GM12878 (cell line): ENCODE data around the gene AGXT.

ENCODE experiments used
- CEBPB ChIP-seq, 2 experiments: fragments of 150-350 bp in 1 of 2; IDR thresholded peaks; 2 replicates each; pipeline ENCODE4 v1.6.1; 2012 to 2014; ENCODE audit warnings: low read depth in 2 of 2, low read length in 2 of 2, borderline replicate concordance in 1 of 2, inconsistent platforms in 1 of 2
- JUNB ChIP-seq: IDR thresholded peaks from 2 replicates; pipeline ENCODE4 v1.6.1; 2016; ENCODE audit warnings: antibody characterized with exemption, mild to moderate bottlenecking
- POLR2A ChIP-seq: IDR thresholded peaks from 2 replicates; pipeline ENCODE4 v1.6.1; 2011; ENCODE audit warnings: low read depth, mild to moderate bottlenecking, low read length
- SMAD1 ChIP-seq: fragments of 450-650 bp; IDR thresholded peaks from 2 replicates; pipeline ENCODE4 v1.6.1; 2018; ENCODE audit warnings: mild to moderate bottlenecking, low read depth; ENCODE audit not compliant: partially characterized antibody
- SMC3 ChIP-seq: IDR thresholded peaks from 2 replicates; pipeline ENCODE4 v1.6.1; 2011; ENCODE audit warnings: low read length, improper control_type of control experiment, borderline replicate concordance
- USF2 ChIP-seq: IDR thresholded peaks from 2 replicates; pipeline ENCODE4 v1.6.1; 2011; ENCODE audit warnings: low read depth, low read length, improper control_type of control experiment, borderline replicate concordance
- ZNF207 ChIP-seq: fragments of 450-650 bp; IDR thresholded peaks from 2 replicates; pipeline ENCODE4 v1.6.1; 2014; ENCODE audit warnings: antibody characterized with exemption, mild to moderate bottlenecking, borderline replicate concordance
- ZZZ3 ChIP-seq: IDR thresholded peaks from 2 replicates; pipeline ENCODE4 v1.6.1; 2011; ENCODE audit warnings: low read depth; ENCODE audit not compliant: control insufficient read depth, insufficient read length
- TF ChIP-seq, protein P1 (sequence below), 3 experiments: IDR thresholded peaks in 2 of 3; conservative IDR thresholded peaks in 1 of 3; 2 replicates each; pipeline ENCODE4 v1.5.1; 2011; ENCODE audit warnings: low read depth in 3 of 3, low read length in 3 of 3, mild to moderate bottlenecking in 3 of 3, control low read depth in 2 of 3, moderate library complexity in 2 of 3, inconsistent platforms in 1 of 3, mixed read lengths in 1 of 3; ENCODE audit not compliant: control insufficient read depth in 2 of 3, insufficient read depth in 1 of 3; ENCODE audit errors: extremely low read depth in 1 of 3

GRCh38 chr2:240822280-240822847 is 46.3 kb upstream of the AGXT start:
- TF ChIP-seq USF2 (no peak), ZZZ3 (no peak), JUNB (no peak), SMC3 (no peak), CEBPB (IDR thresholded peaks at IDR 0.05; ENCODE audit: borderline replicate concordance in 1 of 2, low read depth in 2 of 2, low read length in 2 of 2) (no peak), SMAD1 (no peak), ZNF207 (no peak), POLR2A (no peak)
- TF ChIP-seq, protein P1, sequence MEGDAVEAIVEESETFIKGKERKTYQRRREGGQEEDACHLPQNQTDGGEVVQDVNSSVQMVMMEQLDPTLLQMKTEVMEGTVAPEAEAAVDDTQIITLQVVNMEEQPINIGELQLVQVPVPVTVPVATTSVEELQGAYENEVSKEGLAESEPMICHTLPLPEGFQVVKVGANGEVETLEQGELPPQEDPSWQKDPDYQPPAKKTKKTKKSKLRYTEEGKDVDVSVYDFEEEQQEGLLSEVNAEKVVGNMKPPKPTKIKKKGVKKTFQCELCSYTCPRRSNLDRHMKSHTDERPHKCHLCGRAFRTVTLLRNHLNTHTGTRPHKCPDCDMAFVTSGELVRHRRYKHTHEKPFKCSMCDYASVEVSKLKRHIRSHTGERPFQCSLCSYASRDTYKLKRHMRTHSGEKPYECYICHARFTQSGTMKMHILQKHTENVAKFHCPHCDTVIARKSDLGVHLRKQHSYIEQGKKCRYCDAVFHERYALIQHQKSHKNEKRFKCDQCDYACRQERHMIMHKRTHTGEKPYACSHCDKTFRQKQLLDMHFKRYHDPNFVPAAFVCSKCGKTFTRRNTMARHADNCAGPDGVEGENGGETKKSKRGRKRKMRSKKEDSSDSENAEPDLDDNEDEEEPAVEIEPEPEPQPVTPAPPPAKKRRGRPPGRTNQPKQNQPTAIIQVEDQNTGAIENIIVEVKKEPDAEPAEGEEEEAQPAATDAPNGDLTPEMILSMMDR (IDR thresholded peaks at IDR 0.05 in 2 of 3, conservative IDR thresholded peaks at IDR 0.05 in 1 of 3; ENCODE audit: control insufficient read depth in 2 of 3, extremely low read depth in 1 of 3, insufficient read depth in 1 of 3, low read depth in 3 of 3, low read length in 3 of 3) = no peak
